Prostate gland (tissue), 2 donors: ENCODE measurements around the gene TGFBR1.

ENCODE experiments used
- CTCF ChIP-seq, 4 experiments: fragments of 200-600 bp in 2 of 4; fragments of 450-650 bp in 2 of 4; sonication (generic) in 2 of 4; IDR thresholded peaks; 1 replicate in 3 of 4; 2 replicates in 1 of 4; pipeline ENCODE4 v1.5.1; 2016 to 2019; ENCODE audit warnings: antibody characterized with exemption in 4 of 4, mild to moderate bottlenecking in 2 of 4, moderate library complexity in 2 of 4
- POLR2A ChIP-seq: fragments of 450-650 bp; IDR thresholded peaks from one replicate; pipeline ENCODE4 v1.6.1; 2016; ENCODE audit warnings: antibody characterized with exemption, mild to moderate bottlenecking
- POLR2AphosphoS5 ChIP-seq: sonication (generic); formaldehyde crosslinking; IDR thresholded peaks from one replicate; pipeline ENCODE4 v1.6.1; 2017; ENCODE audit warnings: antibody characterized with exemption

GRCh38 chr9:99182356-99182755 lies 77.4 kb downstream of the TGFBR1 start:
- no peak for TF ChIP-seq CTCF (IDR thresholded peaks at IDR 0.05)
- no peak for TF ChIP-seq POLR2A
- no peak for TF ChIP-seq POLR2AphosphoS5
